NCI-H82 treated with DMSO at 0.1 percent for 48 hours (cell line): ENCODE data around the gene ARL15.

ENCODE experiments used
- DNase-seq: peaks from one replicate; lab custom pipeline; 2025; ENCODE audit not compliant: unreplicated experiment; lab: John Stamatoyannopoulos, UW

ARL15 gene

DNA sequence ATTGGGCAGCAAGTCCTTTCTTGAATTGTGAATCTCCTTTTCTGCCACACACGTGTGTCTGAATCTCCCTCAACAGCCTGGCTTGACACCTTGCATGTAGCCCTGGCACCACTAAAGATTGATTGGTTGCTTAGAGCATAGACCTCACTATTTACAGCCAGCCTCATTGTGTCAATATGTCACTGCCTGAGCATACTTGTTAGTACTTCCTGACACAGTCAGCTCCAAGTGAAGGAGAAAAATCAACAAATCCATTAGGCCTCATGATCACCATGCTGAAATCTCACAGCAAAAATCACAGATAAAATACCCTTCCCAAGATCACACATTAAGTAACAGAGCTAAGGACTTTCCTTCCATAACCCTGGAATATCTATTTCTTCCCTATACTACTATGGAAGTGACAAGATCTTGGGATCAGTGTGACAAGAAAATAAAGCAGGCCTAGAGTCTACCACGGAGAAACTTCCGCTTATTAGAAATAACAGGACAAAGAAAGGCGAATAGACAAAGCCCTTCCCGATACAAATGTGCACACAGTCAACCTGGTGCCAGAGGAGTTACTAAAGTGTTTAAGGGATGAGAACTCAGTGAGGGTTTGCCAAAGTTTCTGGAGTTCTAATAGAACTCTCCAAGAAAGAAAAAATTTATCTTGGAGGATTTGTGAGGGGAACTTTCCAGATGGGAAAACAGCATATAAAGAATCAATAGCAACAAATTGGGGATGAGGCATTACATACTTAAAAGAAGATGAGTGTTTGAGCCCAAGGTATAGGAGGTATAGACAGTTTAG, 5.6 kb upstream of the ARL15 start:
- DNase-seq = no peak

DNA sequence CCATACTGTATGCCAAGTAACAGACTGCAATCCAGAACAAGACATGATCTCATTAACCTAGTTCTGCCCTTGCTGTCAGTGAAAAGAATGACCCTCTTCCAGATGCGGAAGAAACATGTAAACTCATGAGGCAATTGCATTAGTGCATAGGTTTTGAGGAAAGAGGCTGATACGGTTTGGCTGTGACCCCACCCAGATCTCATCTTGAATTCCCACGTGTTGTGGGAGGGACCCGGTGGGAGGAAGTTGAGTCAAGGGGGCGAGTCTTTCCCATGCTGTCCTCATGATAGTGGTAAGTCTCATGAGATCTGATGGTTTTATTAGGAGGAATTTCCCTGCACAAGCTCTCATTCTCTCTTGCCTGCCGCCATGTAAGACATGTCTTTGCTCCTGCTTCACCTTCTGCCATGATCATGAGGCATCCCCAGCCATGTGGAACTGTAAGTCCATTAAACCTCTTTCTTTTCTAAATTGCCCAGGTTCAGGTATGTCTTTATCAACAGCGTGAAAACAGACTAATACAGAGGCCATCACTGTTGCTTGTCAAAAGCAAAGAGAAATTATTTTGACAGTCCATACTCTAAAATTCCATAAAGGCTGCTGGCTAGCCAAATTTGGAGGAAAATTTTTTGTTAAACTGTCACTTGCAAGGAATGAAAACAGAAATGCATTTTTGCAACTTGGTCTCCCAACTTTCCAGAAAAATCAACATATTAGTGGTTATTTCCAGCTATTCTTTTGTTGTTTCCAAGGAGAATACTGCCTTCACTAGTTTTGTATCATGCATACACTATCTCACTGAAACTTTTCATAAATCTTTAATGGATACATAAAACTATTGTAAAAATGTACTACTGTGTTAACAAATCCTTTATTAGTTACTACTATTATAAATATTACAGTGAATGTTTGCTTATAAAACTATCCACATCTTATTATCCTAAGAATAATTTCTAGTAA, 3.2 kb upstream of the ARL15 start:
- DNase-seq = no peak

DNA sequence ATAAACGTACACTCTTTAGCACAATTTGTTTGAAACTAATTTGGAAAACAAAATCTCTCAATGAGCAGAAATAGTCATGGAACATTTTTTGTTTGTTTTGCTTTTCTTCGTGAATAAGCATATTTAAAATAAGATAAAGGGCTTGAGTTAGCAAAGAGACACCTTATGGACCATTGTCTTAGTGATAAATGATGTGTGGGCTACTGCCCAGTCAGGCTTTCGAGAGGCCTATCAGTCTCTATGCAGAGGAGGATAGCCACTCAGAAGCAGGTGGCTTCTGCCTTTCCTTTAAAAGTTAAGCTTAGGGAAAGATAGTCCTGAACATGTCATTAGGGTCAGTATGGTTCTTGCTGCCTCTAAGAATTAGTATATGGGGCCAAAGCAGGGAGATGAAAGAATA, 2.1 kb upstream of the ARL15 start:
- no peak for DNase-seq

DNA sequence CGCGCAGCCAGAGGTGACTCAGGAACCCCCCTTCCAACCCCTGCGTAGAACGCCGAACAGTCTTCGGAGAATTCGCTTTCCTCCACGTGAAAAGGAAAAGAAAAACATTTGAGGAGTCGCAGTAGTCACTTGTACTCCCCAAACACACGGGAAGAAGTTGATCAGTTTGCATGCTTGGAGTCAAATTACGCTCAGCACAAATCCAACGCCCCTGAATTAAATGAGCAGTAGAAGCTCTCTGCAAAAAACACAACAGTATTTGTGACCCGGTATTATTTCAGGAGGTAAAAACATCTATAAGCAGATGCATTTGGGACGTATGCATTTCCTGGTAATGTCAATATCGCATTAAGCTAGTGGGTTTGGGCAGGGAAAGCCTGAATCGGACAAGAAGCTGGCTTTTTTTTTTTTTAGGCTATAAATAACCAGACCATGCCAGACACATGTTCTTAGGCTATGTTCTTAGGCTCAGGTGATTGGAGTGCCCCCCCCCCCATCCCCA, 854 bp upstream of the ARL15 start:
- DNase-seq = no peak

DNA sequence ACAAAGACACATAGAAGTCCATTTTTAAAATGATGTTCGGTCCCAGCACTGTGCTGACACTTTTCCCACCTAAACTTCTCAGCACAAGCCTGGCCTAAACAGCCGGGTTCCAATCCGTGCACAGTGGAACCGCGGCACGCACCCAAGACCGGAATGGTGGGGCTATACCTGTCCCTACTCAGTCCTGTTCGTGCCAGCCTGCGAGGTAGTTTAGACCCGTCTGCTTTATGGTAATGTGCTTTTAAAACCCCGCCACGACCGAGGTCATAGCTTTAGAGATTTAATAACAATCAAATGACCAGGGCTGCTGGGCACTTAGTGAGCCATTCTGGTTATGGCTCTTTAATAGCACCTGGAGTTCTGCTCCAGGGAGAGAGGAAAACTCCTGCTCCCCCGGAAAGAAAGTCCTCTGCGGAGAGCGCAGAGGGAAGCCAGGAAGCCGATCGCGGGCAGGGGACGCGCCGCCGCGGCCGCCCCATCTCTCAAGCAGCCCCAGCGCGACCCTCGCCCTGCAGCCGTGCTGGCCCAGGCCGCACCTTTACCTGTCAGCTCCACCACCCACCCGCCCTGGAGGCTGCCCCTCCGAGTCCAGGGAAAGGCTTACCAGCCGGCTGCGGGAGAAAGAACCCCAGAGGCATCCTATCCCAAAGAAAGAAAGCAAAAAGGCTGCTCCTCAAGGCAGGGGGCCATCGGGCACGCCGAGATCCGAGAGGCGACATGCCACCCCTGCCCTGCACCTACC, 511 bp downstream of the ARL15 start:
- DNase-seq = no peak

DNA sequence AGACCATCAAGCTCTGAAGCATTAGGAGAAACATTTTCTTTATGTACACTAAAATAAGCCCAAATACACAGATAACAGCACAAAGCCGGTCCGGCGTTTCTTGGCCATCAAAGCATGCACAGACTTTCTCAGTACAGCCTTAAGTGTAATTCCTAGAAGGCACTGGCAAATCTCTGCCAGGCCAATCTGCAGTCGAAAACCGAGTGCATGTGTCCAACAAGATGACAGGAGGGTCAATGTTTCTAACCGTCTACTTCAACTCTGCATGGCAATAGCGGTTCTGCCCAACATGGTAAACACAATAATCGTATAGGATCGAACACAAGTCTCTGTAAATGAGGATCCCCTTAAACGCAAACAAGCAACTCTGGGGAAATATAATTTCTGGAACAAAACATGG, 1.1 kb downstream of the ARL15 start:
- no peak for DNase-seq

DNA sequence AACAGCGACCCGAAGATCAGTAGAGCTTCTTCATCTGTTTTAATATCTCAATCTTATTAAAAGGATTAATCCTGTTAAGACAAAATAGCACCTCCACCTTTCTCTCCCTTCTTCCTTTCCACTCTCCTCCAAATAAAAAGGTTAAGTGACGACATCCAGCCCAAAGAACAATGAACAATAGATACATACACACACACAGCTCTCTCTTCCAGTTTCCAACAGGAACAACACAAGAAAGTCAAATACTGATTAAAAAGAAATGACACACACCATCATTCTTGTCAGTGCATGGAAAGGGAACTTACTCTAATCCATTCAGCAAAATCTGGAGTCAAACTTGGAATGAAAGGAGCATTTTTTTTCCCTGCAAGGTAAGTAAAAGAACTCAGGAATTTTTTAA, 2.8 kb downstream of the ARL15 start:
- DNase-seq = no peak

DNA sequence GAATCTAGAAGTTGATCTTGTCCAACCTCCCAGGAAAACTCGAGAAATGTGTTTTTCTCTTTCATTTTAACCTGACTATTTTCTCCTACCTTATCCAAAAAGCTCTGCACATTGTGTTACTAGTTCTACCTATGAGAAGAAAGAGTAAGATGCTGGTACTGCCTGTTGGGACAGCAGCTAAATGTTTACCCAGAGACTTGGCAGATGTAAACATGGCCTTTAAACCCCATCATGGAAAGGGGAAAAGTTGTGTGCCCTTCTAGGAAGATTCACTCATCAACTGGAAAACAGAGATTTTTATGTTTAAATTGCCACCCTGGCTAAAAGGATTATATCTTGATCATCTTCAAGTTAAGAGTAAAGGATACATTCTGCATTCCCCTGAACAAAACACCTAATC, 3.5 kb downstream of the ARL15 start:
- DNase-seq = no peak

DNA sequence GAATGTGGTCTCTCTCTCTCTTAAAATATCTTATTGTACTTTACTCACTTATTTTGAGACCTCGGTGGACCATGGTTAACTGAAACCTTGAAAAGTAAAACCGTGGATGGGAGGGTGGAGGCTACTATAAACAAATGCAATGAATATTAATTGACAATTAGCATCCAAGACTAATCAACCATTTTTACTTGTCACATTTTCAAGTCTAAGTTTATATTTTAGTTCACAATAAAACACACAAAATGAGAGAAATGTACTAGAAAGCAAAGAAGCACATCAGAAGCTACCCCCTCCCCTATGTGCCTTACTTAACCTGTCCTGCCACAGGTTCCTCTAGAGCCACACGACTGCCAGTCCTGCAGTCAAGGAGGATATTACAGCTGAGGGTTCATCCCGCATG, 4.6 kb downstream of the ARL15 start:
- no peak for DNase-seq

DNA sequence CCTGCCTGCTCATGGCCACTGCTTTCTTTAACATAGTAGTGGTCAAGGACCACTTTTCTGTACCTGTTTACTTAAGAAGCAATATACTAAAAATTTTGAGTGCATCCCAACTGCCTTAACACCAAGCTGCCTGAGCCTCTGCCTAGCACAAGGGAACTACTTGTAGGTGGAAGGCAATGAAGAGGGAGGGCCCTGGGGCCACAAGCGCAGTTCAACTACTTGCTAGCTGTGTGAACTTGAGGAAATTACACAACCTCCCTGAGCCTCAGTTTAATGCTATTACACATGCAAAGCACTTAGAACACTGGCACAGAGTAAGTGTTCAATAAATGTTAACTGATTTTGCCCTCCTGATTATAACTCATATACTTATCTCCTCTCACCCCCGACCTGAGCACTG, 6.3 kb downstream of the ARL15 start:
- DNase-seq = no peak

DNA sequence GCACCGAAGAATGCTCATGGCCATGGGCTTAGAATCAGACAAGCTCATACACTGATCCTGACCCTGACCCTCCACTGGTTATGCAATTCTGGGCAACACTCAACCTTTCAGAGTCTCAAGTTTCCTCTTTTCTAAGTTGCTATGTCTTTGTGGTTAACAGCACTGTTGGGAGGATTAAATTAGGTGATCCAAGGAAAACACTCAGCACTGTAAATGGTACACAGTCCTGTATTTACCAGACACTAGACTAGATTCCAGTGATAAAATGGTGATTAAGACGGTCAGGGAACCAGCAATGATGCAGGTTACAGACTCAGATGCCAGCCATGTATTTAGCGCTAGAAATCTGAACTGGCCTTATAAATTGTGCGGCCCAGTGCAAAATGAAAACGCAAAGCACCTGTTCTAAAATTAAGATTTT, 8.1 kb downstream of the ARL15 start:
- no peak for DNase-seq

DNA sequence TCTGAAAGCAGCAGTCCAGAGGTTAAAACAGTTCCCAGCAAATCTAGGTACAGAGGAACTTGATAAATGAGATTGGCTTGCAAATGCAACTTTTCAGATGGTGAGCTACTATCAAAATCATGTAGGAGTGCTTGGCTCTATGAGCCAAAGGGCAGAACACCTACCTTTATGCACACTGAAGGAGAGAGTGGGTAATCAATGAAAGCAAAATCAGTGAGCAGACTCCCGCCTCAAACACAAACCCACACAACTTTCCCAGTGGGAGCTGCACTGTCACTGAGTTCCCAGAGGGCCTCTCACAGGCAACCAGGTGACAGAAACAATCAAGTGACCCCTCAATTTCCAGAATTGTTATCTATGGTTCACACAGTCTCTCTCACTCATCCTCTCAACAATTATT, 8.5 kb downstream of the ARL15 start:
- DNase-seq = no peak

DNA sequence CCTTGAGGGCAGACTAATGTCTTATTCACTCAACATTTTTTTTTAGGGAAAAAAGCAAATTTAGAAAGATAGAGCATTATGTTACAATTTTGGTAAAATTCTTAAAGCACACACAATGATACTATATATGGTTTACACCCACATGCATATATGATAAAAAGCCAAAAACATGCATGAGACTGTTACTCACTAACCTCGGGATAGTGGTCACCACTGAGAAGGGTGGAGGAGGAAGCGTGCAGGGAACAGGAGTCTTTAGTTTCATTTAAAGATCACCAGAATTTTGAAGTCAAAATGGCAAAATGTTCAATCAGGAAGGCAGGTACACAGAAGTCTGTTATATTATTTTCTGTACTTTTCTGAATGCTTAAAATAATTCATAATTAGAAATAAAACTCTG, 9.2 kb downstream of the ARL15 start:
- no peak for DNase-seq

DNA sequence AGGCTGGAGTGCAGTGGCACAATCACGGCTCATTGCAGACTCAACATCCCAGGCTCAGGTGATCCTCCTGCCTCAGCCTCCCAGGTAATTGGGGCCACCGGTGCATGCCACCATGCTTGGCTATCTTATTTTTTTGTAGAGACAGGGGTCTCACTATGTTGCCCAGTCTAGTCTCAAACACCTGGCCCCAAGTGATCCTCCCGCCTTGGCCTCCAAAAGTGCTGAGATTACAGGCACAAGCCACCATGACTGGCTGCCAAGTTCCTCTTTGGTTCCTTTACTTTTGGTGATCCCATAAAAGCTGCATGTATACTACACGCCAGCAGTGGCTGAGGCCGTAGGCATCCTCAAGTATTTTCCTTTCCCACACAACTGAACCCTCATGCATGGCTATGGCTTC, 11.4 kb downstream of the ARL15 start:
- DNase-seq = no peak

DNA sequence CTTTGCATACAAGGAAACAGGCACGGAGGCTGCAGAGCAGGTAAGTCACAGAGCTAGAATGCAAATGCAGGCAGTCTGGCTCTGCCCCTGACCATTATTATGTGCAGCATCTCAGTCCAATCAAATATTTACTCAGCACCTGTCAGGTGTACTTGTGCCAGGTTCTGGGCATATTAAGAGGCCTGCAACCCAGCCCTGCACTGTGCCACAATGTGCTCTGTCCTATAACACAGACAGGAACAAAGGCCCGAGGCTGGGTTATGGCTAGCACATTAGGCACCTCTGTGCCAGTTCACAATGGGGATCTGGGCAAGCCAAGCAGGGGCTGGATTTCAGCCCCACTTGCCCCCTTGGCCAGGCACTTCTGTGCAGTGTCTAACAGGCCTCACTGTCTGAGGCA, 14.0 kb downstream of the ARL15 start:
- DNase-seq = no peak

DNA sequence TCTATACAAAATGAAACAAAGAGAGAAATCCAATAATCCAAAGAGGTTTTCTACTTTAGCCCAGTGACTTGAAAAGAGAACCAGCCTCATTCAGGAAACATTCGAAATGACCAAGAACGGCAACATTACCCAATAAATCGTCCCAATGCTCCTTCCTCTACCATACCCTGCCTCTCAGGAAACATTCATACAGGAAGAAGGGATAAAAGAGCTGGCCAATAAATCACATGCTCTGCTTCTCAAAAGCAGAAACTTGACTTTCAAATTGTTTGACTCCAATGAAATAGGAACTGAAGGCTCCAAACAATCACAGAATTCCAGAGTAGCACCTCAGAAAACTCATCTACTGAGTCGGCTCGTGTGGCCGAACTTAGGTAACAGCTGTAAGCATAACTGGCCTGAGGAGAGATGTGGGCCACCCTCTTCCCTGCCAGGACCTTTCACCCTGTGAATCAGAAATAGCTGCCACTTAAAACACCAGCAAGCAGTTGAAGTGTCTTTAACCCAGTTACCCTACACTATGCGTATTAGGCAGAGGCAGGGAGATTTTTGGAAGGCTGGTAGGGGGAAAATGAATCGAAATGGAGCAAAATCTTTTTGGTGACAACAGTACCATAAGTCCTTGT, 14.6 kb downstream of the ARL15 start:
- DNase-seq = no peak

DNA sequence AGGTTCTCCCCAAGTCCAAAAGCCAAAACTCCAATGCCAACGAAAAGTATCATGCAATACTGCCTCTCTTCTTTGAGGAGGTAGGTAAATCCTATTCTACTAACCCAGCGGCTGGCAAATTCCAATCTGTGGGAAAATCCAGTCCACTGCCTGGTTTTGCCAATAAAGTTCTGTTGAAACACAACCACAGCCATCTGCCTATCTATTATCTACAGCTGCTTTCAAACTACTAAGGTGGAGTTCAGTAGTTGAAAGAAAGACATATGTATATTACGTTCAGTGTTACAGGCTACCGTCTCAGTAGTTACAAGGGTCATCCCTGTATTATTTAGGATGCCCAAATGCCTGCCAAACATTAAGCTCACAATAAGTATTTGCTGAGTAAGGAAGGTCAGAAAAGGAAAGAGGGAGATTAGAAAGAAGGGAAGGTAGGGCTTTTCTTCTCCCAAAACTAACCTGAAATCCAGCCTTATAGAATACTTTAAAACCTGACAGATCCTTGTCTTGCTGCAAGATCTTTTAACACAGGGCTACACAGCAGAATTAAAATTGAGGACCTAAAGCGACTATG, 16.2 kb downstream of the ARL15 start:
- DNase-seq = no peak

DNA sequence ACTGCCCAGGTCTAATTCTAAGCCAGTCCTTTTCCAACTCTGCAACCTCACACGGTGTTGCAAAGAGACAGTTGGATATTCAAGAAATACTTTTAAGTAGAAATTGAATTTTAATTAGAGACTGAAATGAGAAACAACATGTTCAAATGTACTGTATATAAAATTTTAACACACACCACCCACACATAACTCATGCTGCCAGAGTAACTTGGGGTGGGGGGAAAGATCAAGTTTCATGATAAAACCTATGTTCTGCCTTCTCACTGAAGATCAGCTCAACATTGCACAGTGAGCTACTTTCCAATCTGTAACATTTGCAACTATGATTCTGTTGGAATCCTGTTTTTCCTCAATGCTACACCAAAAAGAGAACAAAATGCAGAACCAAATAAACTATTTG, 17.5 kb downstream of the ARL15 start:
- DNase-seq = no peak

DNA sequence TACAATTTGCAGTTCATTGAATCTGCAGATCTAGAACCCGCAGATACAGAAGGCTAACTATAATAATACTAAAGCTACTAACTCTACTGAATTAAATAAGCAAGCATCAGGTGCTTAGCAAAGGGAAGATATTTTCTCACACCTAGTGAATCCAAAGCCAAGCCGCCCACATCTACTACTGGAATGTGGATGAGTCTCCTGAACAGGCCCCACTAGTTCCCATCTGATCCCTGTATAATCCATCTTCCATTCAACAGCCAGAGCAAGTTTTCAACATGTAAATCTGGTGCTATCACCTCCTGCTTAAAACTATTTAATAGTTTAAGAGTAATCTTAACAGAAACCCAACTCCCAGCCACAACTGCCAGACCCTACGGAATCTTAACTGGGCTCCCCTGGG, 18.9 kb downstream of the ARL15 start:
- no peak for DNase-seq

DNA sequence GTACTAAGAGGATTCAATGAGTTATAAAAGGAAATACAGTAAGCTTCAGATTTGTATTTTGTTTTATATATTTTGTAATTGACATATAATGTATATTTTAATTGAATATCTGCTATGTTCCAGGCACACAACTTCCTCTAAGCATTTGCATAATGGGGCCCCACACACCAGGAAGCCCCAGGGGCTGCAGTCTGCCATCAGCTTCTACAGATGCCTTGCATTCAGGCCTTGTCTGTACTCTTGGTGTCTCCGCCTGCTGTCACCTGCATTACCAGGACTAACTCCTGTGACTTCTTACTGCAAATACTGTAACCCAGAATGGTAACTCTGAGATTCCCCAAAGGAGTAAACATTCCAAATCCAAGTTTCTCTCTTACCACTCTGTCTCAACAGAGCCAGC, 20.6 kb downstream of the ARL15 start:
- DNase-seq = no peak
